WTC11 (cell line): ENCODE measurements around the gene MTCL1. TPM values are rescaled to one million over a fixed set of nuclear protein-coding genes. Genes with fewer than 3 reads are reported as not detected.

Experiments
- ATAC-seq: fragments of 200-7000 bp; cut with Tn5 transposase; 2 replicates; pipeline ENCODE4 v1.10.0; 2021; ENCODE audit warnings: mild to moderate bottlenecking, moderate library complexity
- CTCF ChIA-PET: fragments of 300-600 bp; sonication (Branson Sonifier 250); formaldehyde crosslinking; loops from one replicate; lab custom pipeline; 2021; ENCODE audit warnings: antibody characterized with exemption; lab: Charles Lee
- POLR2A ChIA-PET: fragments of 350-600 bp; sonication (Branson Sonifier 250); formaldehyde crosslinking; loops from one replicate; lab custom pipeline; 2021; ENCODE audit warnings: antibody characterized with exemption; lab: Charles Lee
- DNase-seq: peaks from one replicate; pipeline ENCODE4 v3.0.0; 2021; ENCODE audit warnings: low spot score
- H3K27ac Mint-ChIP-seq: 2 replicates; pipeline ENCODE4 v1.8.0; 2021; ENCODE audit warnings: mixed read lengths
- H3K27me3 Mint-ChIP-seq: 2 replicates; pipeline ENCODE4 v1.8.0; 2021; ENCODE audit warnings: low read depth, mild to moderate bottlenecking, moderate library complexity, mixed read lengths
- H3K36me3 Mint-ChIP-seq: 2 replicates; pipeline ENCODE4 v1.8.0; 2021; ENCODE audit warnings: mixed read lengths
- H3K4me1 Mint-ChIP-seq: 2 replicates; pipeline ENCODE4 v1.8.0; 2022; ENCODE audit warnings: mixed read lengths
- H3K4me3 Mint-ChIP-seq: 2 replicates; pipeline ENCODE4 v1.8.0; 2021; ENCODE audit warnings: mild to moderate bottlenecking, moderate library complexity, mixed read lengths
- H3K9me3 Mint-ChIP-seq: 2 replicates; pipeline ENCODE4 v1.8.0; 2021; ENCODE audit warnings: mixed read lengths
- AR ChIP-seq: fragments of 250-450 bp; sonication (Bioruptor Pico); IDR thresholded peaks from 2 replicates; pipeline ENCODE4 v1.9.0; 2021; ENCODE audit warnings: mild to moderate bottlenecking
- CBFB ChIP-seq: sonication (generic); formaldehyde crosslinking; IDR thresholded peaks from 2 replicates; pipeline ENCODE4 v1.8.1; 2022; ENCODE audit warnings: mild to moderate bottlenecking, low read depth, missing genetic modification reagents
- CREM ChIP-seq: sonication (generic); formaldehyde crosslinking; IDR thresholded peaks from 2 replicates; pipeline ENCODE4 v1.8.1; 2022; ENCODE audit warnings: mild to moderate bottlenecking, missing genetic modification reagents, moderate library complexity
- ETV6 ChIP-seq: sonication (generic); formaldehyde crosslinking; IDR thresholded peaks from 2 replicates; pipeline ENCODE4 v1.8.1; 2022; ENCODE audit warnings: mild to moderate bottlenecking, missing genetic modification reagents
- GTF2I ChIP-seq: fragments of 250-450 bp; sonication (Bioruptor Pico); conservative IDR thresholded peaks from 2 replicates; pipeline ENCODE4 v1.4.0; 2021; ENCODE audit warnings: mild to moderate bottlenecking
- IRF2 ChIP-seq: sonication (generic); formaldehyde crosslinking; IDR thresholded peaks from 2 replicates; pipeline ENCODE4 v1.8.0; 2022; ENCODE audit warnings: low read depth, missing genetic modification reagents, borderline replicate concordance
- NR2C2 ChIP-seq: sonication (generic); formaldehyde crosslinking; IDR thresholded peaks from 2 replicates; pipeline ENCODE4 v1.8.0; 2022; ENCODE audit warnings: mild to moderate bottlenecking, missing genetic modification reagents
- PREB ChIP-seq: sonication (generic); formaldehyde crosslinking; IDR thresholded peaks from 2 replicates; pipeline ENCODE4 v1.8.1; 2022; ENCODE audit warnings: mild to moderate bottlenecking, missing genetic modification reagents, moderate library complexity, borderline replicate concordance
- TEAD4 ChIP-seq: sonication (generic); formaldehyde crosslinking; IDR thresholded peaks from 2 replicates; pipeline ENCODE4 v1.8.0; 2022; ENCODE audit warnings: mild to moderate bottlenecking, missing genetic modification reagents
- ZNF281 ChIP-seq: sonication (generic); formaldehyde crosslinking; IDR thresholded peaks from 2 replicates; pipeline ENCODE4 v1.8.0; 2023; ENCODE audit warnings: mild to moderate bottlenecking, missing genetic modification reagents
- ZNF317 ChIP-seq: sonication (generic); formaldehyde crosslinking; IDR thresholded peaks from 2 replicates; pipeline ENCODE4 v1.8.1; 2023; ENCODE audit warnings: low read depth, mild to moderate bottlenecking, moderate library complexity, missing genetic modification reagents, borderline replicate concordance
- ZNF512 ChIP-seq: sonication (generic); formaldehyde crosslinking; IDR thresholded peaks from 2 replicates; pipeline ENCODE4 v1.8.1; 2022; ENCODE audit warnings: missing genetic modification reagents, borderline replicate concordance
- total RNA-seq: library from RNA; stranded (reverse); gene quantifications from 3 replicates; pipeline ENCODE4 v1.2.3, GENCODE V29; 2021

MTCL1 gene
- total RNA-seq, 1 experiment from 2014 or later: 64.3 TPM

GRCh38 chr18:8842506-8842905 lies 137.2 kb downstream of the MTCL1 start (continued):
- TF ChIP-seq ZNF512 (no peak), GTF2I (CRISPR knock-in tag) (no peak)

- POLR2A ChIA-PET: no interaction called here
These were observed 137.6 kb downstream of the MTCL1 start for GRCh38 chr18:8843005-8843404.

More at GRCh38 chr18:8843005-8843404, 137.6 kb downstream of the MTCL1 start:
- Mint-ChIP-seq H3K4me3 (no peak overlapping the region), H3K4me1 (peaks cover 9% of the 10 kb centered on the region), H3K9me3 (peaks cover 3% of the 10 kb centered on the region), H3K36me3 (no peaks in the 10 kb centered on the region), H3K27me3 (no peaks in the 10 kb centered on the region; the same call in 1 of the 2 replicates), H3K27ac (no peak overlapping the region; the same call in 1 of the 2 replicates)
- DNase-seq (no peak), ATAC-seq (no peak)
- TF ChIP-seq AR (CRISPR knock-in tag): no peak
- no peak for TF ChIP-seq ZNF317 (CRISPR knock-in tag)
- TF ChIP-seq ETV6 (CRISPR knock-in tag): no peak
- TF ChIP-seq TEAD4 (CRISPR knock-in tag): no peak
- no peak for TF ChIP-seq IRF2 (CRISPR knock-in tag)
- TF ChIP-seq ZNF281: no peak
- TF ChIP-seq PREB: no peak
- no peak for TF ChIP-seq CBFB
- TF ChIP-seq CREM (CRISPR knock-in tag): no peak
- no peak for TF ChIP-seq NR2C2 (CRISPR knock-in tag)
- CTCF ChIA-PET: no interaction called here
